ENCODE data around the gene WDFY3. TPM values are rescaled to one million over a fixed set of nuclear protein-coding genes. Genes with fewer than 3 reads are reported as not detected.

The WDFY3 gene
- total RNA-seq, 1 experiment from 2014 or later: 39.9 TPM

DNA sequence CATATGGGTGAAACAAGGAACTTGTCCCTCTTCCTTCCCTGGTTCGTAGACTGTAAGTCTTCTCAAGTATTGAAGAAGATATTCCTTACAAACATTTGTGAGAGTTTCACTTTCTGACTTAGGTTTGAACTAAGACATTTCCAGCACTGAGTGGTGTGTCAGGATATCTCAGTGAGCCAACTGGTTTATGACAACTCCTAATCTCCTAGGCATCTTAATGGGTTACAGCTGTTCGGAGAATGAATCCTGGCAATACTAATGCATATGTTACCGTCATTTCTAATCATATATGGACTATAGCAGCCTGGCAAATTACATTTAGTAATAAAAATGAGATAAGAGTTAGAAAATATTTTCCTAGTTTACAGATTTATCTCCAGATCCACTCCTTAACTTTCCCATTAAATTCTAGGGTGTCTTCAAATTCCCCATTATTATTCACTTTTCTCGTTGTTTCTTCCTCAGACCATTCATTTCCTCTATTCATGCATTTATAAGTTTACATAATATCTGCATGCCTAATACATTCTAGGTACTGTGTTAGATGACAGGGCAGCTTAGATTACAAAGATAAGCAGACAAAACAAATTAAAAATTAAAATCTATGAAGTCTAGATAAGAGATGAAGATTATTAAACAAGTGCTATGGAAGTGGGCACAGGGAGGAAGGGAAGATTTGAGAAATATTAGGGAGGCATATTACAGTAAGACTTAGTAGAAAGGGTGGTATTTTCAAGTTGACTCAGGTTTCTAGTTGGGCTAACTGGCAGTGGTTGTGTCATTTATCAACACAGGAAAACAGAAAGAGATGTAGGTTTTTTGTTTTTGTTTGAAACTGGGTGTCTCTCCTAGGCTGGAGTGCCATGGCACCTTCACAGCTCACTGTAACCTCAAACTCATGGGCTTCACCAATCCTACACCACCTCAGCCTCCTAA lies 173.9 kb downstream of the WDFY3 start:
- H3K79me2 ChIP-seq (ENCODE audit: insufficient read depth, low read length): no peaks in the 10 kb centered on the region
- H3K27ac ChIP-seq (ENCODE audit: low read depth, low read length): no peak overlapping the region
- H3K4me2 ChIP-seq (ENCODE audit: low read length): no peak overlapping the region
- H3K36me3 ChIP-seq (ENCODE audit: control insufficient read depth in 1 of 2, insufficient read depth in 2 of 2, low read length in 2 of 2): no peaks in the 10 kb centered on the region
- H2AFZ ChIP-seq (ENCODE audit: low read depth, low read length, poor library complexity, severe bottlenecking): no peak overlapping the region
- no peaks in the 10 kb centered on the region for H3K9me2 ChIP-seq (ENCODE audit: insufficient read depth)
- POLR2A ChIA-PET: no interaction called here
- CTCF ChIA-PET: no interaction called here
- RAD21 ChIA-PET (ENCODE audit: low non-redundant PET in 1 of 2, low total read pairs in 2 of 2, uncharacterized antibody in 2 of 2, unreplicated experiment in 2 of 2): no interaction called here
- ATAC-seq: no peak
- intact Hi-C loops (cut with micrococcal nuclease): no loop called here
- no peak for DNase-seq (ENCODE audit: low read depth, low spot score)
- no peak overlapping the region for H3K4me3 ChIP-seq (replicated peaks in 1 of 2; ENCODE audit: low read depth in 1 of 2, low read length in 2 of 2)
- H3K9ac ChIP-seq (ENCODE audit: low read length): no peak overlapping the region
- no peaks in the 10 kb centered on the region for H3K4me1 ChIP-seq (ENCODE audit: control insufficient read depth in 1 of 2, insufficient read depth in 2 of 2, low read length in 2 of 2)
- H3K27me3 ChIP-seq (ENCODE audit: insufficient read depth, low read length): no peaks in the 10 kb centered on the region
- H3K9me3 ChIP-seq (ENCODE audit: control insufficient read depth in 1 of 2, insufficient read depth in 1 of 2, low read depth in 1 of 2, low read length in 2 of 2): no peaks in the 10 kb centered on the region
- BruUV-seq (replicated peaks): no TSS peak
- TF ChIP-seq EZH2phosphoT487 (IDR thresholded peaks at IDR 0.05; ENCODE audit: borderline replicate concordance): no peak
- TF ChIP-seq SRF (IDR thresholded peaks at IDR 0.05; ENCODE audit: low read depth): no peak
- no peak for TF ChIP-seq RAD21 (IDR thresholded peaks at IDR 0.05; ENCODE audit: low read depth)
- TF ChIP-seq TCF7L2 (IDR thresholded peaks at IDR 0.05; ENCODE audit: borderline replicate concordance, extremely low read depth, insufficient read depth, insufficient read length): no peak
- TF ChIP-seq, protein P1, sequence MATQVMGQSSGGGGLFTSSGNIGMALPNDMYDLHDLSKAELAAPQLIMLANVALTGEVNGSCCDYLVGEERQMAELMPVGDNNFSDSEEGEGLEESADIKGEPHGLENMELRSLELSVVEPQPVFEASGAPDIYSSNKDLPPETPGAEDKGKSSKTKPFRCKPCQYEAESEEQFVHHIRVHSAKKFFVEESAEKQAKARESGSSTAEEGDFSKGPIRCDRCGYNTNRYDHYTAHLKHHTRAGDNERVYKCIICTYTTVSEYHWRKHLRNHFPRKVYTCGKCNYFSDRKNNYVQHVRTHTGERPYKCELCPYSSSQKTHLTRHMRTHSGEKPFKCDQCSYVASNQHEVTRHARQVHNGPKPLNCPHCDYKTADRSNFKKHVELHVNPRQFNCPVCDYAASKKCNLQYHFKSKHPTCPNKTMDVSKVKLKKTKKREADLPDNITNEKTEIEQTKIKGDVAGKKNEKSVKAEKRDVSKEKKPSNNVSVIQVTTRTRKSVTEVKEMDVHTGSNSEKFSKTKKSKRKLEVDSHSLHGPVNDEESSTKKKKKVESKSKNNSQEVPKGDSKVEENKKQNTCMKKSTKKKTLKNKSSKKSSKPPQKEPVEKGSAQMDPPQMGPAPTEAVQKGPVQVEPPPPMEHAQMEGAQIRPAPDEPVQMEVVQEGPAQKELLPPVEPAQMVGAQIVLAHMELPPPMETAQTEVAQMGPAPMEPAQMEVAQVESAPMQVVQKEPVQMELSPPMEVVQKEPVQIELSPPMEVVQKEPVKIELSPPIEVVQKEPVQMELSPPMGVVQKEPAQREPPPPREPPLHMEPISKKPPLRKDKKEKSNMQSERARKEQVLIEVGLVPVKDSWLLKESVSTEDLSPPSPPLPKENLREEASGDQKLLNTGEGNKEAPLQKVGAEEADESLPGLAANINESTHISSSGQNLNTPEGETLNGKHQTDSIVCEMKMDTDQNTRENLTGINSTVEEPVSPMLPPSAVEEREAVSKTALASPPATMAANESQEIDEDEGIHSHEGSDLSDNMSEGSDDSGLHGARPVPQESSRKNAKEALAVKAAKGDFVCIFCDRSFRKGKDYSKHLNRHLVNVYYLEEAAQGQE (IDR thresholded peaks at IDR 0.05; ENCODE audit: low read depth): no peak
- TF ChIP-seq POLR2AphosphoS5 (IDR thresholded peaks at IDR 0.05; ENCODE audit: low read depth, low read length): no peak
- TF ChIP-seq FOSL1 (IDR thresholded peaks at IDR 0.05; ENCODE audit: low read depth): no peak
- TF ChIP-seq CEBPB (IDR thresholded peaks at IDR 0.05; ENCODE audit: low read depth): no peak
- TF ChIP-seq JUND (IDR thresholded peaks at IDR 0.05): no peak
- TF ChIP-seq ZFX (IDR thresholded peaks at IDR 0.05): no peak
- H4K20me1 ChIP-seq (ENCODE audit: insufficient read depth): no peaks in the 10 kb centered on the region

Data from HCT116 (cell line).